ENCODE data around the gene PCYT2.

PCYT2 gene

DNA sequence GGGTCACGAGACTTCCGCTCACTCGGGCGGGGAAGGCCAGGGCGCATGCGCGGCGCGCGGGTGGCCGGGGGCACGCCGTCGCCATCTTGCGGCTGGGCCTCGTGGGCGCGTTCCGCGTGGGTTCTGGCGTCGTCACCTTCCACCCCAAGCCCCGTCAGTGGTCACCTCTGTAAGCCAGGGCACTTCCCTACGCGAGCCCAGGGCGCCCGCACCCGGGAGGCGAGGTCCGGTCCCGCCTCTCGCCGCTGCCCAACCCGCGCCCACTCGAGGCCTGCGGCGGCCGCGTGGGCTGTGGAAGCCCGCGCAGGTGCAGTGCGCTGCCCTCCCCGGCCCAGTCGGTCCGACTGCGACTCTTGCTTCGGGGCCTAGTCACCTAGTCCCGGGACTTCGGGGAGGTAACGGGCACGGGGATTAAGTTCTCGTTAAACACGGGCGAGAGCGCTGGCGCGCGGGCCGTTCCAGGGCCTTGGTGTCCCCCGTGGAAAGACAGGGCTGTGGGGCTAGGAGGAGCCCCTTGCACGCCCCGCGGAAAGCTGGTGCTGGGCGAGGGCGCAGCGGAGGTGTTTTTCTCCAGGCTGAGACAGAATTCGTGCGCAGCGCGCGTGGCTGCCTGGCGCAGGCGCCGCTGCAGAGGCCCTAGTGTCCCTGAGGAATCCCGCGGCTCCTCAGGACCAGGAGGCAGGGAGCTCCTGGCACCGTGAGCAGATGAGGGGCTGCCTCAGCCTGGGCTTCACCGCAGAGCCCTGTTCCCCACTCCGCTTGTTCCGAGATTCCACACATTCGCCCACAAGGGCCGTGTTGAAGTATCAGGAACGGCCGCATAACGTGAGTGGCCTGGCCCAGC, 39.6 kb downstream of the PCYT2 start:
- DNase-seq (ENCODE audit: low read depth, low spot score) = no peak

GRCh38 chr17:81870981-81871386, 40.2 kb downstream of the PCYT2 start, which contains the start of gene ARHGDIA:
Gene ARHGDIA, minus strand, starts transcription at chr17:81871337. Its CDS starts 1,407 bp downstream, at chr17:81869930.
- DNase-seq (ENCODE audit: low read depth, low spot score) = no peak

DNA sequence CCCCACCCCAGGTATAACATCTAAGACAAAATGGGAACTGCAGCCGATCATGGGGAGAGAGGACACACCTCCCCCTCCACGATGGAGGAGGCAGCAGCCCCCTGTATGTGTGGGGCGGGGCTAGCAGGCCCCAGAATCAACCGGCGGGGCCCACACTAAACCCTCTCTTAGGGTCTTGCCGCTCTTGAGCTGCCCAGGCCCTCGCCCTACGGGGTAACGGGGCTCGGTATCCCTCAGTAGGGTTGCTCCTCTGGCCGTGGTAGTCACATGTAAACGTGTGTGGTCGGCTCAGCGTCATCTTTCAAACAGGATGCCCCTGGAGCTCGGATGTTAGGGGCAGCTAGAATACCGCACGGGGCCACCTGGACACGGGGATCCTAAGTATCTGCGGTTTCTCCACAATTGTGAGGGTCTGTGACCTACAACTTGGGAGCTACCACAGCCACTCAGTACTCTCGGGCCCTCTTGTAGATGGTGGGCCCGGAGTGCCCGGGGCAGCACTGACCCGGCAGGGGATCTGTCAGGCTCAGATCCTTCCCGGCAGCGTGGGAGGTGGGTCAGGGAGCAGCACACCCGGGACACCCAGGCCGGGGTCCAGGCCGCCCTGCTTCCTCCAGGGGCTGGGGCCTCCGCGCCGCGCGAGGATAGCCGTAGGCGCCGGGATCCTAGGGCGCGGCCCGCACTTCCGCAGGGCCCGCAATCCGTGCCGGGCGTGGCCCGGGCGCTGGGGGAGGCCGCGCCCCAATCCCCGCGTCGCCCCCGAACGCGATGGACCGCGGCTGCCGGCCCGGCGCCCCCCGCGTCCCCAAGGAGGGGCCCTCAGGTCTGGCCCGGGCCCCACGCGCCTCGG, 40.8 kb downstream of the PCYT2 start:
- no peak for DNase-seq (ENCODE audit: low read depth, low spot score)

DNA sequence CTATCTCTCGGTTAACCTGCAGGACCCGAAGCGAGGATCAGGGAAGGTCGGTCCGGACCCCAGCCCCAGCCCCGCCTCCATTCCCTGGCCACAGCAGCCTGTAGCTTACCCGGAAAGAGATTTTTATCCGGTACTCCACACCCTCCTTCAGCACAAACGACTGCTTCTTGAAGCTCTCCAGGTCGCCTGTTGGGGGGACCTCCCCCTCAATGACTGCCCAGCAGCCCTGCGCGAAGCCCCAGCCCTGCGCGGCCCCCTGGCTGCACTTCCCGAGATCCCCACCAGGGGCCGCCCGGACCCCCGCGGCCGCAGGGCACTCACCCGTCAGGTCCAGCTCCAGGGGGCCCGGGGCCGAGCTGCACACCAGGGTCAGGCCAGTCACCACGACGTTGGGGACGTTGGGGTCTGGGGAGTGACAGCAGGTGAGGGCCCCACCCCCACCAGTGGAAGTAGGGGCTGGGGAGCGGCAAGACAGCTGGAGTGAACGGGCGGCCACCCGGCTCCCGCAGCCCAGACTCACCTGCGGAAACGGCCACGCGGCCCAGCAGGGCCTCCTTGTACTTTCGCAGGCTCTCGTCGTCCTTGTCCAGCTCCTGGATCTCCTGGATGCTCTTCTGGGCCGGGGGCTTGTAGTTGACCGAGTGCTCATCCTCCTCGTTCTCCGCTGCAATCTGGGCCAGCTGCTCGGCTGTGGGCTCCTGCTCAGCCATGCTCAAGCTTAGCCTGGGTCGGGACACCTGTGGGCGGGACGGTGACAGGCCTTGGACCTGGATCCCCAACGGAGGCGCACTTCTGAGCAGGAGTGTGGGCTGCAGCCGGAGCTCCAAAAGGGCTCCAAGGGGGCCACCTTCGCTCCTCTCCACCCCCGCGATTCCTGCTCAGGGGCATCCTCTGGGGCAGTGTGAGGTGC, 41.7 kb downstream of the PCYT2 start:
- no peak for DNase-seq (ENCODE audit: low read depth, low spot score)

DNA sequence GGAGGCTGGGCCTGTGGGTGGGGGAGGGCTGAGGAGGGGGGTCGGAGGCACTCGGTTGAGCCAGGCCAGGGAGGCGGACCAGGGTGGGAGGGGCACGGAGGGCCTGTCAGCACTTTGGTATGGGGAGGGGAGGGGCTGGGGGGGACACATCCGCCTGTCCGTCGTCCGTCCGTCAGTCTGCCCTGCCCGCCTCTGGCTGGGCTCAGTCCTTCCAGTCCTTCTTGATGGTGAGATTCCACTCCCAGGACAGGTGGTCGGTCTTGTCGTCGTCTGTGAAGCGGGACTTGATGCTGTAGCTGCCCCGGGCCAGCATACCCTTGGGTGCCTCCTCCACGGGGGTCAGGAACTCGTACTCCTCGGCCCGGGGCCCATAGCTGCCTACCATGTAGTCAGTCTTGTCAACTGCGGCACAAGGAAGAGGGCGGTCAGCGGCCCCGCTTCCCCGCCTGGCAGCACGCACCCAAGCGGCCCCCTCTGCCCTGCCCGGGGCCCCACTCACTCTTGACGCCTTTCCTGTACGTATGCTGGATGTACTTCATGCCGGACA, 42.5 kb downstream of the PCYT2 start:
- no peak for DNase-seq (ENCODE audit: low read depth, low spot score)

DNA sequence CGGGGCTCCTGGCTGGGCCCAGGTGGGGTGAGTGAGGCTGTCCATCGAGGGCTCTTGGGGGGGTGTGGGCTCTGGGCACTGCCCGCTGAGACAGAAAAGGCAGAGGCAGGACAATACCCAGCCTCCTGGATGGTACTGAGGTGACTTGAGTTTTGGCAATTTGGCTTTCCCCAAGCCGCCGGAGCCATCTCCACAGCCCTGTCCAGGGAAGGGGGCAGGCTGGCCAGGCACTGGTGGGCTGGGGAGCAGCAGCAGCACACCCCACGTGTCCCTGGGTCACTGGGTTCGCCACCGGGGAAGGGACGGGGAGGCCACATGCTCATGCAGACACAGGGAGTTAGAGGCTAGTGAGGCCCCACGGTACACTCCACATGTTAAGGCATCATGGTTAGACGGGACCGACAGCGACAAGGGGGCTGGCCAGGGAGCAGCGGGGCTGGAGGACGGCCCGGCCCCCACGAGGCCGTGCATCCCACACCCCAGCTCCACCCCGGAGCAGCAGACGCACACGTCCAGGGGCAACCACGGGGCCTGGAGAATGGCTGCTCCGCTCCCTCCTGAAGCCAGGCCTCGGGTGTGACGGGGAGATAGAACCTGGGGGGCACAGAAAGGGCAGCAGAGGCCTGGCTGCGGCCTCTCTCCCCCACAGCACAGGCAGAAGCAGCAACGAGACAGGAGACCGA, 43.1 kb downstream of the PCYT2 start:
- no peak for DNase-seq (ENCODE audit: low read depth, low spot score)

- DNase-seq (ENCODE audit: low read depth, low spot score) = no peak
These were observed 43.8 kb downstream of the PCYT2 start for GRCh38 chr17:81867170-81867990.

GRCh38 chr17:81866440-81867169, 44.6 kb downstream of the PCYT2 start:
- DNase-seq (ENCODE audit: low read depth, low spot score) = no peak

DNA sequence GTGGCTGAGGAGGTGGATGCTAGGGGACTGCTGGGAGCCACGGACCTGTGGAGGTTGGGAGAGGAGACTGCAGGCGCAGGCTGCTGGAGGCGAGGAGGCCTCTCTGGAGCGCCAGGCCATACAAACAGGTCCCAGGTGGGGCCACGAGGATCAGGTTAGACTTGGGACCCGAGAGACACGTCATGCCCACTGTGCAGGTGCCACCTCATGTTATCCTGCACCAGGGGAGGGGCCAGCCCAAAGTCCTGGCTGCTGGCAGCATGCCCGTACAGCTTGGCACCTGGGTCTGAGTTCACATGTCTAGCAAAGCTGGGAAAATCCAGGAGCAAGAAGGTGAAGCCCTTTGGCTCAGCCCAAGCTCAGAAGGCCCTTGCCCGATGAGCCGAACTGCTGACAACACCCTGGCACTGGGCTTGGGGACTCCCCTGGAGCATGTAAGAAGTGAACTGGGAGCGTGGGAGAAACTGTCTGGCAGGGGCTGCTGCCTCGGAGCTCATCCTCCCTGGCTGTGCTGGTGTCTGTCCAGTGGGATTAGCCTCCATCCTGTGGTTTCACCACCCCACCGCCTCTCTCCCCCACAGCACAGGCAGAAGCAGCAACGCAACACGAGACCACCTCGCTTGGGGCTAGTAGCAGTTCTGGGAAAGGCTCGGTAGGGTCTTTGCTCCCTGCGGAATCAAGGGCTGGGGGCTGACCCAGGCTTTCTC, 45.3 kb downstream of the PCYT2 start:
- DNase-seq (ENCODE audit: low read depth, low spot score) = no peak

- DNase-seq (ENCODE audit: low read depth, low spot score) = no peak
These were observed 45.9 kb downstream of the PCYT2 start for GRCh38 chr17:81865358-81865732.

DNA sequence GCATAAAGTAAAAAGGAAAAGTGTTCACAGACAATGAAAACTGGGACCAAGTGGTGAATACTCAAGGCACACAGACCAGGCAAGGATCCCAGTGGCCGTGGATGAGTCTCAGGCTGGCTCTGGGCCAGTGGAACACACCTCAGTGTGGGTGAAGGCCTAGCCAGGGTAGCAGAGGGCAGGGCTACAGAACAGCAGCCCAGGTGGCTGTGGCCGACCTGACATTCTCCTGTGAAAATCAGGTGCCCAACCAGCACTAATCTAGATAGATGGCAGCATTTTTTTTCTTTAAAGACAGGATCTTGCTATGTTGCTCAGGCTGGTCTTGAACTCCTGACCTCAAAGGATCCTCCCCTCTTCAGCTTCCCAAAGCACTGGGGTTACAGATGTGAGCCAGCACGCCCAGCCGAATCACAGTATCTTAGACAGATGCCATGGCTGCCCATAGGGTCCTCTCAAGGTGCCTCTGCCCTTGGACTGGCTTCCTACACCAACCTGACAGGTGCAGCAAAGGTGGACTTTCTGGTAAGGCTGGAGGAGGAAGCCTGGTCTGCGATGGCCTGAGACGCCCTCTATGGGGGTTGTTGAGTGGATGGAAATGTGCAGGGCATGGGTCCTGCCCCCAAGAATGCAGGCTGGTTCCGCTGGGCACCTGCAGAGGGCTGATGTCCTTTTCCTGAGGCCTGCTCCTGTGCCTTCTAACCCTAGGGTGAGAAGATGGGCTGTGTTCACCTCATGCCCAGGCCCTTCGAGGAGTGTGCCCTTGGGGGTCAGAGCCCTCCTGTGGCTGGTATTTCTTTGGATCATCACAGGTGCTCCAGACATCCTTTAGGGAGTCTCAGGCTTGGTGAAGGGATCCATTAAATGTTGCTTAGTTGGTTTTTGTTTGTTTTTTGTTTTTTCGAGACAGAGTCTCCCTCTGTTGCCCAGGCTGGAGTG, 47.1 kb downstream of the PCYT2 start:
- no peak for DNase-seq (ENCODE audit: low read depth, low spot score)

GRCh38 chr17:81863123-81863675, 48.0 kb downstream of the PCYT2 start:
- no peak for DNase-seq (ENCODE audit: low read depth, low spot score)

GRCh38 chr17:81860756-81861568, 50.2 kb downstream of the PCYT2 start:
- peak; percentile 100 for DNase-seq (ENCODE audit: low read depth, low spot score)

GRCh38 chr17:81859906-81860755, 51.1 kb downstream of the PCYT2 start, which contains the start of gene P4HB:
Gene P4HB, minus strand, starts transcription at chr17:81860535. Its CDS starts 64 bp downstream, at chr17:81860471.
- DNase-seq (ENCODE audit: low read depth, low spot score) = no peak
